ENCODE data around the gene PRR16. TPM values are rescaled to one million over a fixed set of nuclear protein-coding genes. Genes with fewer than 3 reads are reported as not detected.

PRR16 gene
- total RNA-seq, 2 donors from 2014 or later: 3.5 to 13.4 TPM

- intact Hi-C loops (cut with DNase I): no loop called here
- no peak overlapping the region for H3K4me3 ChIP-seq
Measured at GRCh38 chr5:120638449-120638848, 174.3 kb downstream of the PRR16 start.

GRCh38 chr5:120640778-120641177, 176.7 kb downstream of the PRR16 start:
- no peaks in the 10 kb centered on the region for H3K27me3 ChIP-seq (replicated peaks; ENCODE audit: insufficient read depth)
- TF ChIP-seq POLR2A (IDR thresholded peaks at IDR 0.05): no peak
- TF ChIP-seq POLR2AphosphoS5 (IDR thresholded peaks at IDR 0.05): no peak
- no peak for TF ChIP-seq CTCF (IDR thresholded peaks at IDR 0.05)
- intact Hi-C loops (cut with DNase I): no loop called here
- H3K36me3 ChIP-seq: no peaks in the 10 kb centered on the region
- H3K9me3 ChIP-seq: no peaks in the 10 kb centered on the region
- no peaks in the 10 kb centered on the region for H3K4me1 ChIP-seq (replicated peaks)
- no peak overlapping the region for H3K27ac ChIP-seq
- WGBS: 79% methylated on average over 3 of the region's 3 CpGs
- H3K4me3 ChIP-seq: no peak overlapping the region
- DNase-seq (ENCODE audit: low spot score): no peak

More at GRCh38 chr5:120638449-120638848, 174.3 kb downstream of the PRR16 start:
- Histone ChIP-seq H3K27me3 (replicated peaks; ENCODE audit: insufficient read depth) (no peaks in the 10 kb centered on the region), H3K4me1 (replicated peaks) (no peaks in the 10 kb centered on the region), H3K27ac (no peak overlapping the region), H3K9me3 (no peaks in the 10 kb centered on the region), H3K36me3 (no peaks in the 10 kb centered on the region)
- WGBS: 52% methylated on average over 3 of the region's 3 CpGs
- no peak for DNase-seq (ENCODE audit: low spot score)
- no peak for TF ChIP-seq POLR2A (IDR thresholded peaks at IDR 0.05)
- no peak for TF ChIP-seq POLR2AphosphoS5 (IDR thresholded peaks at IDR 0.05)
- no peak for TF ChIP-seq CTCF (IDR thresholded peaks at IDR 0.05)

GRCh38 chr5:120644516-120644915, 180.4 kb downstream of the PRR16 start:
- Histone ChIP-seq H3K4me1 (replicated peaks) (no peaks in the 10 kb centered on the region), H3K9me3 (no peaks in the 10 kb centered on the region), H3K27me3 (replicated peaks; ENCODE audit: insufficient read depth) (no peaks in the 10 kb centered on the region), H3K36me3 (no peaks in the 10 kb centered on the region), H3K27ac (no peak overlapping the region), H3K4me3 (no peak overlapping the region)
- no peak for TF ChIP-seq CTCF (IDR thresholded peaks at IDR 0.05)
- intact Hi-C loops (cut with DNase I): no loop called here
- no peak for DNase-seq (ENCODE audit: low spot score)

- no peaks in the 10 kb centered on the region for H3K4me1 ChIP-seq (replicated peaks)
- H3K27ac ChIP-seq: no peak overlapping the region
- H3K27me3 ChIP-seq (replicated peaks; ENCODE audit: insufficient read depth): no peaks in the 10 kb centered on the region
- no peak for DNase-seq (ENCODE audit: low spot score)
- intact Hi-C loops (cut with DNase I): no loop called here
- no peaks in the 10 kb centered on the region for H3K36me3 ChIP-seq
- no peaks in the 10 kb centered on the region for H3K9me3 ChIP-seq
- no peak for TF ChIP-seq POLR2A (IDR thresholded peaks at IDR 0.05)
- peak in 1 of 4 experiments; percentile 32 for TF ChIP-seq CTCF (IDR thresholded peaks at IDR 0.05)
- 60% methylated on average over 5 of the region's 5 CpGs for WGBS
- H3K4me3 ChIP-seq: no peak overlapping the region
Measured at GRCh38 chr5:120655828-120656435, 191.8 kb downstream of the PRR16 start.

- no peak for DNase-seq (ENCODE audit: low spot score)
- WGBS: 10% methylated on average over 1 of the region's 1 CpG
- H3K4me1 ChIP-seq (replicated peaks): no peaks in the 10 kb centered on the region
- intact Hi-C loops (cut with DNase I): no loop called here
- H3K27me3 ChIP-seq (replicated peaks; ENCODE audit: insufficient read depth): no peaks in the 10 kb centered on the region
- H3K27ac ChIP-seq: no peak overlapping the region
- TF ChIP-seq POLR2AphosphoS5 (IDR thresholded peaks at IDR 0.05) (no peak), POLR2A (IDR thresholded peaks at IDR 0.05) (no peak), CTCF (IDR thresholded peaks at IDR 0.05) (no peak)
- H3K9me3 ChIP-seq: no peaks in the 10 kb centered on the region
- H3K36me3 ChIP-seq: no peaks in the 10 kb centered on the region
- no peak overlapping the region for H3K4me3 ChIP-seq
Measured at GRCh38 chr5:120657104-120657503, 193.0 kb downstream of the PRR16 start.
